HEK293 (cell line): Measurements from ENCODE around the gene TRABD.

Source experiments
- ATF2 ChIP-seq: fragments of 450-650 bp; formaldehyde crosslinking; IDR thresholded peaks from 2 replicates; pipeline ENCODE4 v1.5.1; 2016; ENCODE audit warnings: missing biosample characterization, missing genetic modification characterization, low read depth
- CTCF ChIP-seq: fragments of 450-650 bp; formaldehyde crosslinking; IDR thresholded peaks from 2 replicates; pipeline ENCODE4 v1.5.1; 2016; ENCODE audit warnings: missing biosample characterization, missing genetic modification characterization
- HOXC10 ChIP-seq: sonication (generic); formaldehyde crosslinking; IDR thresholded peaks from 2 replicates; pipeline ENCODE4 v1.8.1; 2023; ENCODE audit warnings: mild to moderate bottlenecking, missing genetic modification reagents
- KLF10 ChIP-seq: fragments of 450-650 bp; IDR thresholded peaks from 2 replicates; pipeline ENCODE4 v1.5.1; 2018; ENCODE audit warnings: missing biosample characterization, mild to moderate bottlenecking, missing genetic modification characterization
- KLF16 ChIP-seq: fragments of 450-650 bp; formaldehyde crosslinking; IDR thresholded peaks from 2 replicates; pipeline ENCODE4 v1.5.1; 2017; ENCODE audit warnings: missing biosample characterization, missing genetic modification characterization
- KLF7 ChIP-seq: fragments of 450-650 bp; formaldehyde crosslinking; IDR thresholded peaks from 2 replicates; pipeline ENCODE4 v1.5.1; 2016; ENCODE audit warnings: missing biosample characterization, missing genetic modification characterization, borderline replicate concordance
- MEIS1 ChIP-seq: sonication (generic); formaldehyde crosslinking; IDR thresholded peaks from 2 replicates; pipeline ENCODE4 v1.8.1; 2022; ENCODE audit warnings: missing genetic modification reagents, mild to moderate bottlenecking, borderline replicate concordance
- PATZ1 ChIP-seq: fragments of 450-650 bp; formaldehyde crosslinking; IDR thresholded peaks from 2 replicates; pipeline ENCODE4 v1.5.1; 2016; ENCODE audit warnings: missing biosample characterization, missing genetic modification characterization
- PRDM2 ChIP-seq: fragments of 450-650 bp; formaldehyde crosslinking; IDR thresholded peaks from 2 replicates; pipeline ENCODE4 v1.5.1; 2016; ENCODE audit warnings: missing biosample characterization, missing genetic modification characterization, borderline replicate concordance
- SETDB1 ChIP-seq: IDR thresholded peaks from one replicate; pipeline ENCODE4 v1.6.1; 2017; ENCODE audit warnings: mild to moderate bottlenecking, low read length, moderate library complexity, mixed read lengths; ENCODE audit not compliant: insufficient read length
- SP2 ChIP-seq: fragments of 450-650 bp; formaldehyde crosslinking; IDR thresholded peaks from 2 replicates; pipeline ENCODE4 v1.5.1; 2016; ENCODE audit warnings: missing biosample characterization, missing genetic modification characterization
- SP3 ChIP-seq: fragments of 450-650 bp; formaldehyde crosslinking; IDR thresholded peaks from 2 replicates; pipeline ENCODE4 v1.5.1; 2016; ENCODE audit warnings: missing biosample characterization, missing genetic modification characterization
- ZBTB26 ChIP-seq: fragments of 450-650 bp; formaldehyde crosslinking; optimal IDR thresholded peaks from 2 replicates; pipeline ENCODE3; 2016; ENCODE audit warnings: missing biosample characterization, mild to moderate bottlenecking, missing genetic modification characterization
- ZBTB7A ChIP-seq: fragments of 450-650 bp; formaldehyde crosslinking; IDR thresholded peaks from 2 replicates; pipeline ENCODE4 v1.5.1; 2016; ENCODE audit warnings: low read depth, missing biosample characterization, missing genetic modification characterization
- ZBTB8A ChIP-seq: fragments of 450-650 bp; formaldehyde crosslinking; IDR thresholded peaks from 2 replicates; pipeline ENCODE4 v1.5.1; 2016; ENCODE audit warnings: missing biosample characterization, missing genetic modification characterization
- ZNF214 ChIP-seq: fragments of 450-650 bp; formaldehyde crosslinking; IDR thresholded peaks from 2 replicates; pipeline ENCODE4 v1.5.1; 2017; ENCODE audit warnings: missing biosample characterization, mild to moderate bottlenecking, missing genetic modification characterization, borderline replicate concordance
- ZNF280D ChIP-seq: fragments of 450-650 bp; formaldehyde crosslinking; IDR thresholded peaks from 2 replicates; pipeline ENCODE4 v1.5.1; 2016; ENCODE audit warnings: missing biosample characterization, missing genetic modification characterization
- ZNF416 ChIP-seq: fragments of 450-650 bp; formaldehyde crosslinking; IDR thresholded peaks from 2 replicates; pipeline ENCODE4 v1.5.1; 2016; ENCODE audit warnings: missing biosample characterization, missing genetic modification characterization
- ZNF571 ChIP-seq: fragments of 450-650 bp; formaldehyde crosslinking; IDR thresholded peaks from 2 replicates; pipeline ENCODE4 v1.5.0; 2017; ENCODE audit warnings: missing biosample characterization, missing genetic modification characterization
- ZNF610 ChIP-seq: fragments of 450-650 bp; formaldehyde crosslinking; IDR thresholded peaks from 2 replicates; pipeline ENCODE4 v1.5.1; 2016; ENCODE audit warnings: missing biosample characterization, missing genetic modification characterization, borderline replicate concordance
- ZNF626 ChIP-seq: fragments of 450-650 bp; sonication (Bioruptor Pico); formaldehyde crosslinking; IDR thresholded peaks from 2 replicates; pipeline ENCODE4 v1.5.1; 2018; ENCODE audit warnings: missing biosample characterization, missing genetic modification characterization, inconsistent platforms
- ZSCAN30 ChIP-seq: fragments of 450-650 bp; IDR thresholded peaks from 2 replicates; pipeline ENCODE4 v1.5.1; 2018; ENCODE audit warnings: missing biosample characterization, mild to moderate bottlenecking, missing genetic modification characterization, moderate library complexity

The TRABD gene

GRCh38 chr22:50185375-50186087, at the start of gene TRABD (continued):
- TF ChIP-seq ZNF571 (tag by site-specific recombination) (no peak), ZNF626 (tag by site-specific recombination) (no peak), SETDB1 (no peak), ZBTB7A (tag by site-specific recombination) (no peak), PATZ1 (tag by site-specific recombination) (peak; percentile 47; the same call in 1 of the 2 replicates), KLF7 (tag by site-specific recombination) (0 out of 2 replicates have a peak, but pooled peaks have one; percentile 26), KLF10 (tag by site-specific recombination) (no peak), ZSCAN30 (peak; percentile 70; the same call in 1 of the 2 replicates), HOXC10 (CRISPR knock-in tag) (no peak), ATF2 (tag by site-specific recombination) (no peak), ZBTB8A (tag by site-specific recombination) (no peak), ZNF416 (tag by site-specific recombination) (no peak), SP2 (tag by site-specific recombination) (no peak; the same call in 1 of the 2 replicates), ZNF214 (no peak), KLF16 (tag by site-specific recombination) (0 out of 2 replicates have a peak, but pooled peaks have one; percentile 27), ZNF610 (tag by site-specific recombination) (no peak), MEIS1 (no peak), ZBTB26 (peak; percentile 76), CTCF (tag by site-specific recombination) (no peak), SP3 (tag by site-specific recombination) (peak; percentile 38), ZNF280D (no peak), PRDM2 (tag by site-specific recombination) (no peak)
